Suppressor macrophage treated with lipopolysaccharide for 1 hour (primary cell): Measurements from ENCODE around the gene NAA38.
A peak's percentile ranks its signal among the peaks of the same experiment; 100 is the strongest.

Experiments
- DNase-seq, 3 donors: peaks; one replicate each; pipeline ENCODE4 v3.0.0-alpha.2; 2020 to 2022

NAA38 gene

GRCh38 chr17:7822126-7822525, 35.2 kb downstream of the NAA38 start:
- DNase-seq: no peak

- DNase-seq: no peak
Observed at GRCh38 chr17:7820231-7820630, 37.1 kb downstream of the NAA38 start.

DNA sequence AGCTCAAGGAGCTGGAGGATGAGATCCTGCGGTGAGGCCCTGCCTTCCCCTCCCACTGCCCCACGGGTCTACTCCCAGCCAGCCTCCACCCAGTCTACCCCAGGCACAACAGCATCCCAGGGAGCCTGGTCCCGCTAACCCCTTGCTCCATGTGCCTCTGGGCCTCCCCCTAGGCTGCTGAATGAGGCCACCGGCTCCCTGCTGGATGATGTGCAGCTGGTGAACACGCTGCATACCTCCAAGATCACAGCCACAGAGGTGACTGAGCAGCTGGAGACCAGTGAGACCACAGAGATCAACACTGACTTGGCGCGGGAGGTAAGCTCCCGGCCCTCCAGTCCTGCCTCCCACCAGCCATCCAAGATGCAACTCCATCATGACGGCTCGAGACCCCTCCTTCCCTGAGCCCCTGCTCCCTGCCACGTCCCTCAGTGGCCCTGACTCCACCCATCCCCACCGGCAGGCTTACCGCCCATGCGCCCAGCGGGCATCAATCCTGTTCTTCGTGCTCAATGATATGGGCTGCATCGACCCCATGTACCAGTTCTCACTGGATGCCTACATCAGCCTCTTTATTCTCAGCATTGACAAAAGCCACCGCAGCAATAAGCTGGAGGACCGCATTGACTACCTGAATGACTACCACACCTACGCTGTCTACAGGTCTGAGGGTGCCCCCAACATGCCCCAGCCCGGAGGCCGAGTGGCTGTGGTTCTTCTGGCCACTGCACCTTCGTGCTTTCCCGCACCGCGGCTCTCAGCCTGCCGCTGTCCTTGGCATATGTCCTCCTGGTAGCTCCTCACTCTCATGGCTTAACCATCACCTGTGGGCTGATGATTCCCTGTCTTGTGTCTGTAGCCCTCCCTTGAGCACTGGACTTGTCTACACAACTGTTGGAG, 38.4 kb downstream of the NAA38 start:
- no peak for DNase-seq

- no peak for DNase-seq
Observed at GRCh38 chr17:7818026-7818425, 39.3 kb downstream of the NAA38 start.

GRCh38 chr17:7817643-7817964, 39.8 kb downstream of the NAA38 start:
- no peak for DNase-seq

GRCh38 chr17:7816926-7817642, 40.3 kb downstream of the NAA38 start:
- no peak for DNase-seq

DNA sequence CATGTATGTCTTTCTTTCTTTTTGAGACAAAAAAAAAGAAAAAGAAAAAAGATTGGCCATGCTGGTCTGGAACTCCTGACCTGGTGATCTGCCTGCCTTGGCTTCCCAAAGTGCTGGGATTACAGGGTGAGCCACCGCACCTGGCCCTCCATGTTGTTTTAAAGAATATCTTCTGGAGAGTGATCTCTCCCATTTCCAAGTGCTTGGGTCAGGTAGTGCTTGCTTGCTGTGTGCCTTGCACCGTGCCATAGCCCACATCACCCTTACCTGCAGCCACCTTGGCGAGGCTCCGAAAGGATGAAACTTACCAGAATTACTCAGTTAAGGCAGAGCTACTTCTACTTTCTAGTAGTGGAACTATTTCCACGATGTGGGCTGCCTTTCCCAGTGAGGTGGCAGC, 42.4 kb downstream of the NAA38 start:
- no peak for DNase-seq

- peak; percentile 21 to 41 (median 29) for DNase-seq
Observed at GRCh38 chr17:7811251-7811650, 46.1 kb downstream of the NAA38 start.

- peak in 2 of 3 donors; percentile 15 for DNase-seq
Observed at GRCh38 chr17:7809791-7810343, 47.5 kb downstream of the NAA38 start.

- no peak for DNase-seq
Observed at GRCh38 chr17:7809086-7809790, 48.1 kb downstream of the NAA38 start.

GRCh38 chr17:7807206-7807605, 50.2 kb downstream of the NAA38 start:
- DNase-seq: no peak
